SK-N-SH treated with all-trans-retinoic acid at 6 μM for 48 hours (cell line): ENCODE measurements around the gene GRIP1.

Experiments used
- ATAC-seq: fragments of 200-7000 bp; cut with Tn5 transposase; 3 replicates; pipeline ENCODE4 v1.9.1; 2020; ENCODE audit warnings: mild to moderate bottlenecking, moderate library complexity
- ARNTL ChIP-seq: fragments of 450-650 bp; formaldehyde crosslinking; IDR thresholded peaks from 2 replicates; pipeline ENCODE4 v1.5.0; 2020; ENCODE audit warnings: low read depth, mild to moderate bottlenecking, moderate library complexity, borderline replicate concordance
- BACH2 ChIP-seq: fragments of 250-450 bp; sonication (Bioruptor Pico); IDR thresholded peaks from 2 replicates; pipeline ENCODE4 v1.9.0; 2021; ENCODE audit warnings: mild to moderate bottlenecking, borderline replicate concordance
- CSDC2 ChIP-seq: fragments of 250-450 bp; sonication (Bioruptor Pico); IDR thresholded peaks from 2 replicates; pipeline ENCODE4 v1.5.0; 2020; ENCODE audit warnings: mild to moderate bottlenecking, moderate library complexity
- ESRRG ChIP-seq: fragments of 250-450 bp; sonication (Bioruptor Pico); IDR thresholded peaks from 2 replicates; pipeline ENCODE4 v1.6.1; 2021; ENCODE audit warnings: mild to moderate bottlenecking
- GLIS3 ChIP-seq: fragments of 250-450 bp; sonication (Bioruptor Pico); IDR thresholded peaks from 2 replicates; pipeline ENCODE4 v1.5.0; 2020; ENCODE audit warnings: mild to moderate bottlenecking, moderate library complexity
- ISL1 ChIP-seq: fragments of 250-450 bp; sonication (Bioruptor Pico); IDR thresholded peaks from 2 replicates; pipeline ENCODE4 v2.1.2; 2022; ENCODE audit warnings: mild to moderate bottlenecking, moderate library complexity
- PPARA ChIP-seq: fragments of 250-450 bp; sonication (Bioruptor Pico); IDR thresholded peaks from 2 replicates; pipeline ENCODE4 v1.5.0; 2020; ENCODE audit warnings: mild to moderate bottlenecking, borderline replicate concordance
- RARB ChIP-seq: fragments of 250-450 bp; sonication (Bioruptor Pico); IDR thresholded peaks from 2 replicates; pipeline ENCODE4 v1.8.0; 2021; ENCODE audit warnings: mild to moderate bottlenecking, moderate library complexity
- SNAI2 ChIP-seq: fragments of 250-450 bp; sonication (Bioruptor Pico); IDR thresholded peaks from 2 replicates; pipeline ENCODE4 v1.5.0; 2020; ENCODE audit warnings: mild to moderate bottlenecking, moderate library complexity
- TCF4 ChIP-seq: fragments of 250-450 bp; sonication (Bioruptor Pico); IDR thresholded peaks from 2 replicates; pipeline ENCODE4 v1.8.0; 2021; ENCODE audit warnings: mild to moderate bottlenecking, moderate library complexity, borderline replicate concordance
- TOX ChIP-seq: fragments of 250-450 bp; sonication (Bioruptor Pico); IDR thresholded peaks from 2 replicates; pipeline ENCODE4 v1.8.0; 2021; ENCODE audit warnings: mild to moderate bottlenecking, moderate library complexity, borderline replicate concordance
- ZFP3 ChIP-seq: fragments of 250-450 bp; sonication (Bioruptor Pico); IDR thresholded peaks from 2 replicates; pipeline ENCODE4 v1.5.0; 2020; ENCODE audit warnings: mild to moderate bottlenecking, moderate library complexity
- ZFP30 ChIP-seq: fragments of 450-650 bp; formaldehyde crosslinking; IDR thresholded peaks from 2 replicates; pipeline ENCODE4 v1.5.0; 2022; ENCODE audit warnings: mild to moderate bottlenecking, moderate library complexity
- ZNF565 ChIP-seq: fragments of 450-650 bp; formaldehyde crosslinking; conservative IDR thresholded peaks from 2 replicates; pipeline ENCODE4 v1.5.0; 2020; ENCODE audit warnings: low read depth, mild to moderate bottlenecking, moderate library complexity
- ZNF8 ChIP-seq: fragments of 450-650 bp; formaldehyde crosslinking; IDR thresholded peaks from 2 replicates; pipeline ENCODE4 v1.5.0; 2020; ENCODE audit warnings: mild to moderate bottlenecking, moderate library complexity
- TF ChIP-seq, protein P1 (sequence below): fragments of 250-450 bp; sonication (Bioruptor Pico); IDR thresholded peaks from 2 replicates; pipeline ENCODE4 v1.5.1; 2021; ENCODE audit warnings: mild to moderate bottlenecking, moderate library complexity
- TF ChIP-seq, protein P2 (sequence below): fragments of 250-450 bp; sonication (Bioruptor Pico); IDR thresholded peaks from 2 replicates; pipeline ENCODE4 v1.5.1; 2020; ENCODE audit warnings: low read depth, mild to moderate bottlenecking, moderate library complexity
- TF ChIP-seq, protein P3 (sequence below): fragments of 250-450 bp; sonication (Bioruptor Pico); IDR thresholded peaks from 2 replicates; pipeline ENCODE4 v1.8.0; 2021; ENCODE audit warnings: low read depth, mild to moderate bottlenecking, moderate library complexity, borderline replicate concordance
- TF ChIP-seq, protein P4 (sequence below): fragments of 250-450 bp; sonication (Bioruptor Pico); IDR thresholded peaks from 2 replicates; pipeline ENCODE4 v1.8.0; 2020; ENCODE audit warnings: mild to moderate bottlenecking, moderate library complexity, borderline replicate concordance
- TF ChIP-seq, protein P5 (sequence below): fragments of 250-450 bp; sonication (Bioruptor Pico); IDR thresholded peaks from 2 replicates; pipeline ENCODE4 v1.5.0; 2020; ENCODE audit warnings: mild to moderate bottlenecking, moderate library complexity

GRIP1 gene

DNA sequence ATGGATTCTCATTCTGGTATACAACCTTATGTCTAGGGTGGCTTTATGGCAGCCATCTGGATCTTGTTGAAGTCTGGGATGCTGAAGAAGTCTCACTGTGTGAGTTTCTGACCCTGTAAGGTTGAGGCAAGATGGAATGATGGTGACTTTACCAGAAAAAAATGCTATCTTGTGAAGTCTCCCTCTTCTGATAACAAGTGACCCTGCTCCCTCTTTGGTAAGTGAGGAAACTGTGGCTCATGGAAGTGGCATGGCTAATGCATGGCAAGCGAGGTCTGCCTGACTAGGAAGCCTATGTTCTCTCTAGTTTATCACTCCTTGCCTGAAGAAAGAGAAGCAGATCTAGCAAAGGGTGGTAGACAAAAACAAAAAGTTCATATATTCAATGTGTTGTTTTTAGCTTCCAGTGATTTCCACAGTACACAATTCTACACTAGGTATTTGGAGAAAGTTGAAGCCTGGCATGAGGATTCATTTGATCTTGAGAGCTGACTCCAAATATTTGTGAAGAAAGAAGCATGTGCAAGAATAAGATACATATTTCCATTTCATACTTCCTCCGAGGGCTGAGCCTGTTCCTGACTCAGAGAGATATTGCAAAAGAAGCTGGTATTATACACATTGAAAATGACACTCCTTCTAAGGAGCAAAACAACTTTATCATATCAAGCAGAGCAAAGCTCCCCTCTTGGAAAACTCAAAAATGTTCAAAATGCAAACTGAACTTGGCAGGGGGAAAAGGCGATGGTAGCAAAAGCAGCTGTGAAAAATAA, 313.0 kb downstream of the GRIP1 start:
- no peak for TF ChIP-seq SNAI2 (CRISPR knock-in tag)
- ATAC-seq: no peak

DNA sequence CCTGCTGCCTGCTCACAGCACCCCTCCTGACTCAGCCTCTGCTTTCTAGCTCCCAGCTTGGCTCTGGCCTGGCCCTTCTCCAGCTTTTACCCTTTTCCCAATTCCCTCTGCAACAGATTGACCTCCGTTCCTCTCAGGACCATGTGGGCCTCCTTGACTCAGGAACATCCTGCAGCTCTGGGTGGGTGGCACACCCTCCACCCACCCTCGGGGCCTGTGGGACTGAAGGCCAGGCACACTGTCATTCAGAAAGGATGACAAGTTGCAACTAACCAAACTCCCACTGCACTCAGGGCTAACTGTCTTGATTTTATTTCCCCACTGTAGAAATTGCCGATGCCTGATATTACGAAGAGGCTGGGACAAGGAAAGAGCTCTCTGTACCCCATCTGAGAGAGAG, 317.2 kb downstream of the GRIP1 start:
- ATAC-seq: no peak
- TF ChIP-seq ZNF565: no peak
- TF ChIP-seq TOX: no peak
- no peak for TF ChIP-seq GLIS3
- TF ChIP-seq, protein P1, sequence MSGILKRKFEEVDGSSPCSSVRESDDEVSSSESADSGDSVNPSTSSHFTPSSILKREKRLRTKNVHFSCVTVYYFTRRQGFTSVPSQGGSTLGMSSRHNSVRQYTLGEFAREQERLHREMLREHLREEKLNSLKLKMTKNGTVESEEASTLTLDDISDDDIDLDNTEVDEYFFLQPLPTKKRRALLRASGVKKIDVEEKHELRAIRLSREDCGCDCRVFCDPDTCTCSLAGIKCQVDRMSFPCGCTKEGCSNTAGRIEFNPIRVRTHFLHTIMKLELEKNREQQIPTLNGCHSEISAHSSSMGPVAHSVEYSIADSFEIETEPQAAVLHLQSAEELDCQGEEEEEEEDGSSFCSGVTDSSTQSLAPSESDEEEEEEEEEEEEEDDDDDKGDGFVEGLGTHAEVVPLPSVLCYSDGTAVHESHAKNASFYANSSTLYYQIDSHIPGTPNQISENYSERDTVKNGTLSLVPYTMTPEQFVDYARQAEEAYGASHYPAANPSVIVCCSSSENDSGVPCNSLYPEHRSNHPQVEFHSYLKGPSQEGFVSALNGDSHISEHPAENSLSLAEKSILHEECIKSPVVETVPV (CRISPR knock-in tag): no peak
- no peak for TF ChIP-seq ARNTL (CRISPR knock-in tag)
- no peak for TF ChIP-seq ZFP30
- no peak for TF ChIP-seq ESRRG (CRISPR knock-in tag)
- TF ChIP-seq RARB (CRISPR knock-in tag): no peak
- no peak for TF ChIP-seq ZNF8 (CRISPR knock-in tag)
- TF ChIP-seq PPARA (CRISPR knock-in tag): no peak
- no peak for TF ChIP-seq ZFP3 (CRISPR knock-in tag)
- TF ChIP-seq, protein P2, sequence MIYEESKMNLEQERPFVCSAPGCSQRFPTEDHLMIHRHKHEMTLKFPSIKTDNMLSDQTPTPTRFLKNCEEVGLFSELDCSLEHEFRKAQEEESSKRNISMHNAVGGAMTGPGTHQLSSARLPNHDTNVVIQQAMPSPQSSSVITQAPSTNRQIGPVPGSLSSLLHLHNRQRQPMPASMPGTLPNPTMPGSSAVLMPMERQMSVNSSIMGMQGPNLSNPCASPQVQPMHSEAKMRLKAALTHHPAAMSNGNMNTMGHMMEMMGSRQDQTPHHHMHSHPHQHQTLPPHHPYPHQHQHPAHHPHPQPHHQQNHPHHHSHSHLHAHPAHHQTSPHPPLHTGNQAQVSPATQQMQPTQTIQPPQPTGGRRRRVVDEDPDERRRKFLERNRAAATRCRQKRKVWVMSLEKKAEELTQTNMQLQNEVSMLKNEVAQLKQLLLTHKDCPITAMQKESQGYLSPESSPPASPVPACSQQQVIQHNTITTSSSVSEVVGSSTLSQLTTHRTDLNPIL (CRISPR knock-in tag): no peak
- TF ChIP-seq CSDC2 (CRISPR knock-in tag): no peak
- TF ChIP-seq, protein P3, sequence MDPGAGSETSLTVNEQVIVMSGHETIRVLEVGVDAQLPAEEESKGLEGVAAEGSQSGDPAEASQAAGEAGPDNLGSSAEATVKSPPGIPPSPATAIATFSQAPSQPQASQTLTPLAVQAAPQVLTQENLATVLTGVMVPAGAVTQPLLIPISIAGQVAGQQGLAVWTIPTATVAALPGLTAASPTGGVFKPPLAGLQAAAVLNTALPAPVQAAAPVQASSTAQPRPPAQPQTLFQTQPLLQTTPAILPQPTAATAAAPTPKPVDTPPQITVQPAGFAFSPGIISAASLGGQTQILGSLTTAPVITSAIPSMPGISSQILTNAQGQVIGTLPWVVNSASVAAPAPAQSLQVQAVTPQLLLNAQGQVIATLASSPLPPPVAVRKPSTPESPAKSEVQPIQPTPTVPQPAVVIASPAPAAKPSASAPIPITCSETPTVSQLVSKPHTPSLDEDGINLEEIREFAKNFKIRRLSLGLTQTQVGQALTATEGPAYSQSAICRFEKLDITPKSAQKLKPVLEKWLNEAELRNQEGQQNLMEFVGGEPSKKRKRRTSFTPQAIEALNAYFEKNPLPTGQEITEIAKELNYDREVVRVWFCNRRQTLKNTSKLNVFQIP (CRISPR knock-in tag): no peak
- TF ChIP-seq, protein P4, sequence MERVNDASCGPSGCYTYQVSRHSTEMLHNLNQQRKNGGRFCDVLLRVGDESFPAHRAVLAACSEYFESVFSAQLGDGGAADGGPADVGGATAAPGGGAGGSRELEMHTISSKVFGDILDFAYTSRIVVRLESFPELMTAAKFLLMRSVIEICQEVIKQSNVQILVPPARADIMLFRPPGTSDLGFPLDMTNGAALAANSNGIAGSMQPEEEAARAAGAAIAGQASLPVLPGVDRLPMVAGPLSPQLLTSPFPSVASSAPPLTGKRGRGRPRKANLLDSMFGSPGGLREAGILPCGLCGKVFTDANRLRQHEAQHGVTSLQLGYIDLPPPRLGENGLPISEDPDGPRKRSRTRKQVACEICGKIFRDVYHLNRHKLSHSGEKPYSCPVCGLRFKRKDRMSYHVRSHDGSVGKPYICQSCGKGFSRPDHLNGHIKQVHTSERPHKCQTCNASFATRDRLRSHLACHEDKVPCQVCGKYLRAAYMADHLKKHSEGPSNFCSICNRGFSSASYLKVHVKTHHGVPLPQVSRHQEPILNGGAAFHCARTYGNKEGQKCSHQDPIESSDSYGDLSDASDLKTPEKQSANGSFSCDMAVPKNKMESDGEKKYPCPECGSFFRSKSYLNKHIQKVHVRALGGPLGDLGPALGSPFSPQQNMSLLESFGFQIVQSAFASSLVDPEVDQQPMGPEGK: no peak
- TF ChIP-seq ISL1 (CRISPR knock-in tag): no peak
- no peak for TF ChIP-seq TCF4 (CRISPR knock-in tag)

DNA sequence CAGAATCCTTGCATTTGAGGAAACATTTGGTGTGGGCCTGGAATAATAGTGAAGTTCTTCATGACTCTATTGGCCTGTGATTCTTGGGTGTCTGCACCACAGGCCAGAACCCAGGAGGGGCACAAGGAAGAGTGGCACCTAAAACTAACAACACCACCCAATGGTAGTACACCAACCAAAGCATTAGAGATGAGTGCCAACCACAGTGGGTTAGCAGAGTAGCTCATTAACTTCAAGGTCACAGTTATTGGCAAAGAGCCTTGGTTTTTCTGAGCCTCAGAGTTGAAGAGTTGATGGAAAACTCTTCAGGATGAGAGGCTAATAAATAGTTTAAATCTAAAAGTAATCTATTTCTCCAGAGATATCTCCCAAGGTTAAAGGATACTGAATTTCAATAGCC, 319.6 kb downstream of the GRIP1 start:
- no peak for TF ChIP-seq ARNTL (CRISPR knock-in tag)
- no peak for TF ChIP-seq BACH2 (CRISPR knock-in tag)
- TF ChIP-seq TOX: no peak
- TF ChIP-seq GLIS3: no peak
- no peak for TF ChIP-seq RARB (CRISPR knock-in tag)
- no peak for TF ChIP-seq CSDC2 (CRISPR knock-in tag)
- no peak for TF ChIP-seq SNAI2 (CRISPR knock-in tag)
- no peak for TF ChIP-seq TCF4 (CRISPR knock-in tag)
- no peak for TF ChIP-seq ISL1 (CRISPR knock-in tag)
- TF ChIP-seq, protein P5, sequence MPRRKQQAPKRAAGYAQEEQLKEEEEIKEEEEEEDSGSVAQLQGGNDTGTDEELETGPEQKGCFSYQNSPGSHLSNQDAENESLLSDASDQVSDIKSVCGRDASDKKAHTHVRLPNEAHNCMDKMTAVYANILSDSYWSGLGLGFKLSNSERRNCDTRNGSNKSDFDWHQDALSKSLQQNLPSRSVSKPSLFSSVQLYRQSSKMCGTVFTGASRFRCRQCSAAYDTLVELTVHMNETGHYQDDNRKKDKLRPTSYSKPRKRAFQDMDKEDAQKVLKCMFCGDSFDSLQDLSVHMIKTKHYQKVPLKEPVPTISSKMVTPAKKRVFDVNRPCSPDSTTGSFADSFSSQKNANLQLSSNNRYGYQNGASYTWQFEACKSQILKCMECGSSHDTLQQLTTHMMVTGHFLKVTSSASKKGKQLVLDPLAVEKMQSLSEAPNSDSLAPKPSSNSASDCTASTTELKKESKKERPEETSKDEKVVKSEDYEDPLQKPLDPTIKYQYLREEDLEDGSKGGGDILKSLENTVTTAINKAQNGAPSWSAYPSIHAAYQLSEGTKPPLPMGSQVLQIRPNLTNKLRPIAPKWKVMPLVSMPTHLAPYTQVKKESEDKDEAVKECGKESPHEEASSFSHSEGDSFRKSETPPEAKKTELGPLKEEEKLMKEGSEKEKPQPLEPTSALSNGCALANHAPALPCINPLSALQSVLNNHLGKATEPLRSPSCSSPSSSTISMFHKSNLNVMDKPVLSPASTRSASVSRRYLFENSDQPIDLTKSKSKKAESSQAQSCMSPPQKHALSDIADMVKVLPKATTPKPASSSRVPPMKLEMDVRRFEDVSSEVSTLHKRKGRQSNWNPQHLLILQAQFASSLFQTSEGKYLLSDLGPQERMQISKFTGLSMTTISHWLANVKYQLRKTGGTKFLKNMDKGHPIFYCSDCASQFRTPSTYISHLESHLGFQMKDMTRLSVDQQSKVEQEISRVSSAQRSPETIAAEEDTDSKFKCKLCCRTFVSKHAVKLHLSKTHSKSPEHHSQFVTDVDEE (CRISPR knock-in tag): no peak
- no peak for TF ChIP-seq ZNF565
- ATAC-seq: no peak
